Stimulated activated CD8-positive, alpha-beta memory T cell treated with anti-CD3 and anti-CD28 coated beads, Interleukin-7, amount 100 ng/mL, for 1 hour (primary cell): ENCODE results near the gene SELP.

Source experiments
- DNase-seq, 2 donors: peaks; one replicate each; pipeline ENCODE4 v3.0.0-alpha.2; 2020; ENCODE audit warnings: low read depth in 2 of 2

SELP gene

DNA sequence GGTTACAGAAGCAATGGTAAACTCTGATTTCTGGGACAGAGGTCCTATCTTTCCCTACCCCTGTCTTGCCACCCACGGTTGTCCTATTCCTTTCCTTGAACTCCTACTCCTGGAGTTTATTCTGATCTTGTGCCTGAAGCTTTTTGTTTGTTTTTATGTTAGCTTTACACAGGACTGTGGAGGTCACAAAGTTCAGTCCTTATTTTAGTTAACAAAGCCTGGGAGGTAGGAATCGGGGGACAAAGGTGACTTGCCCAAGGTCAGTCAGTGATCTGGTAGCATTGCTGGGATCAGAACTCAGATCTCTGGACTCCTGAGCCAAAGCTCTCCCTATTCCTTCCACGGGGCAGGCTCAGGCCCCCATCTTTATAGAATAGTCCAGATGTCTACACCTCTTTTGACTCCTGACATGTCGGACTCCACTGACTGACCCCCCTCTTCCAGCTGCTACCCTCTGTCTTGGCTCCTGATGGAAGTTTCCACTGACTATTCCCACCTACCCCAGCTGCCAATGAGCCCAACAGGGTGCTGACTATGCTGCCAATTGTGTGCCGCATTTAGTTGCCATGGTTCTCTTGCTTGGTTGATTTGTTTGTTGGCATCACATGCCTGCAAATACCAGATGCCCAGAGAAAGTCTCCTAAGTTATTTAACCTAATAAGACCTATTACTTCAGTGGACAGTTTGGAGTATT, 53.5 kb downstream of the SELP start:
- no peak for DNase-seq

- DNase-seq: no peak
Observed at GRCh38 chr1:169574336-169574735, 55.6 kb downstream of the SELP start.

- DNase-seq: no peak
Observed at GRCh38 chr1:169572187-169572586, 57.7 kb downstream of the SELP start.

DNA sequence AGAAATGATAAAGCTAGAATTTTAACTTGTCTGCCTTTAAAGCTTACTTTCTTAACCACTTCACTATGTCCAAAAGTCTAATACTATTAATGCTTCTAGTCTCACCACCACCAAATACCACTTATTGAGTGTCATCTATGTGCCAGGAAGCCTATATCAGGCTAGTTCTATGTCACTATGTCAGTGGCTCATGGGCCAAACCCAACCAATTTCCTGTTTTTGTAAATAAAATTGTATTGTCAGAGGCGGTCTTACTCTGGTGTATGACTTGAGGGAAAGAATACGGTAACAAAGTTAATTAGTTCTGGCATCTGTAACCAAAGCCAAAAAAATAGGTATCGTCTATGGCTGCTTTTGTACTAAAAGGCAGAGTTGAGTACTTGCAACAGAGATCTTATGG, 58.5 kb downstream of the SELP start:
- DNase-seq: no peak

DNA sequence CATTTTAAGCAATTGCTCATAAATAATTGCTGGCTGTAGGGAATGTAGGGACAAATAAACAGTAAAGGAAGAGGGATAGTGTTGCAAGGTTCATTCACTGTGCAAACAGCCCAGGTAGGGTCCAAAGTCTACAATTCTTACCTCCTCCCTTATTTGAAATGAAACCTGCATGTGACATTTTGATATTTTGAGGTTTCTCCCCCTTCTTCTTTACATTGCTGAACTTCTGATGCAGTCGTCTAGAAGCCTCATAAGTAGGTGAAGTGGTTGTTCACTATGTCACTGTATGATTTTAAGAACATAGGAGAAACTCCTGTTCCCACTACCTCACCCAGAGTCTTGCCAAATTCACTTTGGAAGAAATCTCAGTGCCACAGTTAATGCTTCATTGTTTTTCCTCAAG, 59.8 kb downstream of the SELP start:
- DNase-seq: no peak

DNA sequence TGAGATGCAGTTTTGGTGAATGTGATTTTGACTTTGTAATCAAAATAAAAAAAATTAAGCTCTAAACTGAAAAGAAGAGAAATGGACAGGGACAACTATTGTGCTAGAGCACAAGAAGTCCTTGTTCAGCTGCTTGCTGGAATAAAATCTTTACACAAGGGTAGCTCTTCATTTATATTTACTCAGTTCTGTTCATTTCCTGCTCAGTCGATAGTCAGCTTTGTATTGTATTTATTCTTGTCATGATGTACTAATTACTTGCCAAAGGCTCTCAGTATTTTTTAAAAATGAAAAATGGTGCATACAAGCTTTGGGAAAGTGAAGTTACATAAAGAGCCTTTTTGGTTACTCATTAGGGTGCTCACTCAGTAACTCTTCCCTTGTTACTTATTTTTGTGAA, 61.4 kb downstream of the SELP start:
- no peak for DNase-seq

GRCh38 chr1:169565335-169566271, 64.3 kb downstream of the SELP start:
- no peak for DNase-seq

- DNase-seq: no peak
Observed at GRCh38 chr1:169563650-169564049, 66.3 kb downstream of the SELP start.

GRCh38 chr1:169563019-169563615, 66.8 kb downstream of the SELP start:
- no peak for DNase-seq

DNA sequence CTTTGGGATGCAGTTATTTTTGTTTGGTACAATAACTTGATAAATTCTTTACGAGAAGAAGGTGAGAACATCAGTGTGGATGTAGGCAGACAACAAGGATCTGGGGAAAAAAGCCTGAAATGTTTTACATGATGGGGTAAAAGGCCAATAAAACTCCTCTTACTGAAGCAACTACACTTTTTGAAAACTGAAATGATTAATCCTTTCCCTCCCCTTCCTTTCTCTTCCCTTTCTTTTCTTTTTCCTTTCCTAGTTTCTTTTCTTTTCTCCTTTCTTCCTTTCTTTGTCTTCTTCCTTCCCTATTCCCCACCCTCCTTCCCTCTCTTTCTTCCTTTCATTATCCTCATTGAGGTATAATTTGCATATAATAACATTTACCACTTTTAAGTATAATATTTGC, 68.2 kb downstream of the SELP start:
- DNase-seq: no peak

- DNase-seq: no peak
Observed at GRCh38 chr1:169557131-169557530, 72.8 kb downstream of the SELP start.

DNA sequence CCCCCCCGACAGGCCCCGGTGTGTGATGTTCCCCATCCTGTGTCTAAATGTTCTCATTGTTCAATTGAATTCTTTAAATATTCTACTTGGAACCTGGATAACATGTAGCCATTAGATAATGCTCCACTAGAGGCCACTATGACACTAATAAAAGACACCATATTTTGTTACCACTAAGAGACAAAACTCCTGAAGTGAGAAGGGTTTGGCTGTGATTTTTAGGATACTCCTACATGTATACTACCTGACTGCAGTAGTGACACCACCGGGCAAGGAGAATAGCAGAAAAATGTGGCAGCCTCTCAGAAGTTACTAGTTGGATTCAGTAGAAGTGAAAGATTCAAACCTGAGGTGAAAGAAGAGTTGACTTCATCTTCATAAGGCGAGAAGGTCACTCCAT, 79.6 kb downstream of the SELP start:
- no peak for DNase-seq

GRCh38 chr1:169548282-169548681, 81.6 kb downstream of the SELP start:
- DNase-seq: no peak

GRCh38 chr1:169546087-169546995, 83.6 kb downstream of the SELP start:
- DNase-seq: peak in 1 of 2 donors; percentile 23

DNA sequence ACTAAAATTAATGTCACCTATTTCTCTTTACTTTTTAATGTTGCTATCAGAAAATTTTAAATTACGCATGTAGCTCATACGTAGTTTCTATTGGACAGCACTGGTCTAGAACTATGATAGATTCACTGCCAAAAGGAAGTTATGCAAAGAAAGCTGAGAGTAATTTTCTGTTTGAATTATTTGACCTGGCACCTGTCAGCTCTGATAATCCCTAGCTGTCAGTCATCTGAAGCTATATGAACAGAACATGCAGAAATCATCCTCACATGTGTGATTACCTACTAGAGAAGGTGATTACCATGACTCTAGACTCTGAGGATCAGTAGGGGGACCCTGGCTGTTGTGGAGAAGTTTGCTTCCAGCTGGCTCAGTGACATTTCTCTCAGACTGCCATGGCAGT, 84.5 kb downstream of the SELP start:
- no peak for DNase-seq

DNA sequence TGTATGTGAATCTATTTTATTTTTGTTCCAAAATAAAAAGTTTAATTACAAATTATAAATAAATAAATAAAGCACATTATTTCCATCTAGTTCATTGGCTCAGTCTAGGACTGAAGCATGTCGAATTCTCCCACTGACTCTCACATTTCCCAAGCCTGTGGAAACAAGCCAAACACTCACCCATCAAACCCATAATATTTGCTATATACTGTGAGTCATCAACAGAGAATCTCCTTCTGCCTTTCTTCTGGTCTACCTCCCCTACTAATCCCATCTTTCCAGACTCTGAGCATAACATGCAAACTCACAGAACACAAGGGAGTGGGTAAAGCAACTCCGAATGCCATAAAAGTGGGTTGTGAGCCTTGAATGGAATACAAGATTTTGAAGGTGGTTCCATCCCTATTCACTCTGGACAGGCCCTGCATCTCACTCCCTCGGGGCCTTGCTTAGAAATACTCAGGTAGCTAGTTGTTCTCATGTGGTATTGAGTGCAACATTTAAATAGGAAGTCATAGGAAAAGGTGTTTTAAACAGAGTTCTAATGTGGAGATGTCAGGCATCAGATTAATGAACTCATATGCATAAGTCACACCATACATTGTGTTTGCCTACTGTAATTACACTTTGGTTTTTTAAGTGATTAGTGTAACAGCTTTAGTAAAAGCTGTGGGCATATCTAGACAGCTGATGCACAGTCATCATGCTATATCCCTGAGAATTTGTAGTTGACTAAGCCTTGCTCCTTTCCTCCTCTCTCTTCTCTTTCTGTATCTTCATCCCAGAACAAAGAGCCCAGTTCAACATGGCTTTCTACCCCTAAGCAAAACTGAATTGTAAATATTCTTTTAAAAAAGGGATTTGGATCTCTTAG, 90.7 kb downstream of the SELP start:
- DNase-seq: no peak
